ENCODE measurements around the gene TGFB2. TPM values are rescaled to one million over a fixed set of nuclear protein-coding genes. Genes with fewer than 3 reads are reported as not detected.

TGFB2 gene
- total RNA-seq, 4 donors from 2014 or later, result 0.56 to 2.3 (median 0.86) TPM

GRCh38 chr1:218352075-218352438, 6.9 kb downstream of the TGFB2 start:
- in situ Hi-C loops (cut with MboI; ENCODE audit: low sequenced_read_pairs in 4 of 4), result loop anchor here in 1 of 4 donors (25.0 kb wide), 1 partner anchor 110 kb away; no protein-coding TSS in a partner anchor
- H3K27me3 ChIP-seq, result no peaks in the 10 kb centered on the region
- no peaks in the 10 kb centered on the region for H3K36me3 ChIP-seq
- DNase-seq, result no peak
- H3K4me1 ChIP-seq, result peaks cover 65 to 74% of the 10 kb centered on the region in 2 donors
- H3K9me3 ChIP-seq, result no peaks in the 10 kb centered on the region
- TF ChIP-seq POLR2A (IDR thresholded peaks at IDR 0.05) (no peak), CTCF (IDR thresholded peaks at IDR 0.05 in 4 of 5, conservative IDR thresholded peaks at IDR 0.05 in 1 of 5) (no peak)
- peak overlapping the region in 2 of 4 donors; percentile 49 to 86 for H3K4me3 ChIP-seq
- H3K27ac ChIP-seq, result peak overlapping the region; percentile 90 to 94 (median 92)
- ATAC-seq, result no peak
- intact Hi-C loops (cut with DNase I; ENCODE audit: low total_unique reads), result no loop called here

GRCh38 chr1:218353656-218354055, 8.5 kb downstream of the TGFB2 start:
- intact Hi-C loops (cut with DNase I; ENCODE audit: low total_unique reads), result no loop called here
- H3K36me3 ChIP-seq, result no peaks in the 10 kb centered on the region
- DNase-seq (no peak), ATAC-seq (no peak)
- in situ Hi-C loops (cut with MboI; ENCODE audit: low sequenced_read_pairs in 4 of 4), result loop anchor here in 1 of 4 donors (25.0 kb wide), 1 partner anchor 109 kb away; no protein-coding TSS in a partner anchor
- H3K4me1 ChIP-seq, result peaks cover 68 to 74% of the 10 kb centered on the region in 2 donors
- TF ChIP-seq CTCF (IDR thresholded peaks at IDR 0.05 in 4 of 5, conservative IDR thresholded peaks at IDR 0.05 in 1 of 5) (no peak), POLR2A (IDR thresholded peaks at IDR 0.05) (no peak)
- H3K4me3 ChIP-seq, result no peak overlapping the region
- H3K27me3 ChIP-seq, result no peaks in the 10 kb centered on the region
- H3K27ac ChIP-seq, result peak overlapping the region; percentile 7 to 94 (median 91)
- no peaks in the 10 kb centered on the region for H3K9me3 ChIP-seq

- intact Hi-C loops (cut with DNase I; ENCODE audit: low total_unique reads) (no loop called here), in situ Hi-C loops (cut with MboI; ENCODE audit: low sequenced_read_pairs in 4 of 4) (loop anchor here in 1 of 4 donors (25.0 kb wide), 1 partner anchor 107 kb away; no protein-coding TSS in a partner anchor)
- no peak overlapping the region for H3K4me3 ChIP-seq
- H3K27ac ChIP-seq, result peak overlapping the region in 3 of 4 donors; percentile 48 to 94 (median 56)
- no peak for DNase-seq
- TF ChIP-seq CTCF (IDR thresholded peaks at IDR 0.05 in 4 of 5, conservative IDR thresholded peaks at IDR 0.05 in 1 of 5) (no peak), POLR2A (IDR thresholded peaks at IDR 0.05) (no peak)
- no peaks in the 10 kb centered on the region for H3K36me3 ChIP-seq
- no peak for ATAC-seq
- H3K4me1 ChIP-seq, result peaks cover 57 to 75% of the 10 kb centered on the region in 2 donors
- no peaks in the 10 kb centered on the region for H3K27me3 ChIP-seq
- H3K9me3 ChIP-seq, result no peaks in the 10 kb centered on the region
Measured at GRCh38 chr1:218355278-218355677, 10.1 kb downstream of the TGFB2 start.

- H3K36me3 ChIP-seq, result no peaks in the 10 kb centered on the region
- peak overlapping the region; percentile 3 to 42 (median 14) for H3K4me3 ChIP-seq
- no peak for DNase-seq
- intact Hi-C loops (cut with DNase I; ENCODE audit: low total_unique reads), result no loop called here
- H3K9me3 ChIP-seq, result no peaks in the 10 kb centered on the region
- peak in 1 of 2 donors; percentile 15 for ATAC-seq
- peaks cover 50 to 70% of the 10 kb centered on the region in 2 donors for H3K4me1 ChIP-seq
- H3K27me3 ChIP-seq, result no peaks in the 10 kb centered on the region
- in situ Hi-C loops (cut with MboI; ENCODE audit: low sequenced_read_pairs in 4 of 4), result loop anchor here in 1 of 4 donors (25.0 kb wide), 1 partner anchor 105 kb away; no protein-coding TSS in a partner anchor
- H3K27ac ChIP-seq, result peak overlapping the region; percentile 35 to 94 (median 66)
- no peak for TF ChIP-seq POLR2A (IDR thresholded peaks at IDR 0.05)
- no peak for TF ChIP-seq CTCF (IDR thresholded peaks at IDR 0.05 in 4 of 5, conservative IDR thresholded peaks at IDR 0.05 in 1 of 5)
Measured at GRCh38 chr1:218357211-218357892, 12.2 kb downstream of the TGFB2 start.
